Measurements from ENCODE around the gene C1QTNF12. TPM values are rescaled to one million over a fixed set of nuclear protein-coding genes. Genes with fewer than 3 reads are reported as not detected.

The C1QTNF12 gene
- polyA plus RNA-seq, 1 donor from 2014 or later, result 0.88 TPM

DNA sequence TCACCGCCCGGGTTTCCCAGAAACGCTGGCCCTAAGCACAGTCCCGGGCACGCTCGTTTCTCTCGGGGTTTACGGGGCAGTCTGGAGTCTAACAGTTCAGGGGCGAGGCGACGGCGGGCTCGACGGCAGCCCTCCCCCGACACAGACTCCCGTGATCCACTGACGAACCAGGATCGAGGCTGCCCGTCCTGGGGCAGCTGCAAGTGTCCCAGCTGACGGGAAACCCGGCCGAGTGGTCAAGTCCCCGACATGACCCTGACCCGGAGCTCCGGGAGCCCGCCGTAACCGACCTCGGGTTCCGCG lies 26.6 kb upstream of the C1QTNF12 start:
- Mint-ChIP-seq H3K27me3 (no peaks in the 10 kb centered on the region), H3K9me3 (no peaks in the 10 kb centered on the region), H3K4me1 (peaks cover 15 to 26% (median 24%) of the 10 kb centered on the region in 3 donors), H3K4me3 (peak overlapping the region; percentile 88 to 94 (median 91)), H3K36me3 (peaks cover 2% of the 10 kb centered on the region), H3K27ac (peak overlapping the region; percentile 53 to 90 (median 81))

DNA sequence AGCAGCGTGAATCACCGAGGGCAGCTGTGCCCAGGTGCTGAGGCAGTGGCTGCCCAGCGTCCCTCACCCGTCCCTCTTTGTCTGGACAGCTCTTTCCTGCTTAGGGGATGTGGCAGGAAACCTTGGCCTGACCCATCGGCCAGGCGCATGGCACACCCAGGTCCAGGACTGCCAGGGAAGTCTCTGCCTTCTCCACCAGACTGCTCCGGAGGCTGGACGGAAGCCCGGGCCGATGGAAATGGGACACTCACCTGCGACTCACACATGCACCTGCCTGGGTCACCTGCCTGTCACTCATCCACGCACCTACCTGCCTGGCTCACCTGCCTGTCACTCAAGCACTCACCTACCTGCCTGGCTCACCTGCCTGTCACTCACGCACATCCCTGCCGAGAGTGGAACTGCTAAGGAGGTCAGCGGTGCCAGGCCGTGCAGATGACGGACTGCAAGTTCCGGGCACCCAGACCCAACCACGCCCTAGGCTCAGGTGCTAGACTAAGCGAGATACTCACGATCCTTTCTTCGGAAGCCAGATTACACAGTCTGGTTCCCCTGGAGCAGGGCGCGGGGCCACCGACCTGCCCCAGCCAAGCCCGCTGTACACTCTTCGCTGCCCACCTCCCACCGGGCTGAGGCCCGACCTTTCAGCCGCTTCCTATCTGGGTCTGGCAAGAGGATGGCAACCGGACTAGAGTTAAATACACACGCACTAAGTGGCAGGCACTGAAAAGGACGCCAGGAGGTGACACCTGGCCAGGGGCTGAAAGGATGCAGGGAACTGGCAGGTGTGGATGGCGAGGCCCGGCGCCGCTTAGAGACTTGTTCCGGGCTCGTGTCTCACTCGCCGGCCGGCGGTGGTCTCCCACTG lies 26.1 kb upstream of the C1QTNF12 start:
- Mint-ChIP-seq H3K4me3 (peak overlapping the region; percentile 88 to 94 (median 91)), H3K27me3 (no peaks in the 10 kb centered on the region), H3K36me3 (peaks cover 2% of the 10 kb centered on the region), H3K9me3 (no peaks in the 10 kb centered on the region), H3K4me1 (peaks cover 15 to 26% (median 24%) of the 10 kb centered on the region in 3 donors), H3K27ac (peak overlapping the region; percentile 53 to 90 (median 81))

DNA sequence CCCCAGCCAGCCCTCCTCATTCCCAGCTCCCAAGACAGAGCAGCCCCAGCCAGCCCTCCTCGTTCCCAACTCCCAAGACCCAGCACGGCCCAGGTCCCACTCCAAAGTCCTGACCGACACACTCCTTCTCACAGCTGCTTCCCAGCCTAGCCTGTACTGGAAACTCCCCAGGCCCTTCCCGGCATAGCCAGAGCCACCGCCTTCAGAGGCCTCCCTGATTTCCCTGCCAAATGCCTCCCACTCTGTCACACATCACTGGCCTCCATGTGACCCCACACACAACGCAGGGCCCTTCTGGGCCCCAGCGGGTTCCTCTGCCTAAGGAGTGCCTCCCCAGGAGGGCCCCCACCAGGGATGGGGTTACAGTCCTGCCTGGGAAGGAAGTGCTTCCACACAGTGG lies 24.3 kb upstream of the C1QTNF12 start:
- Mint-ChIP-seq H3K4me1 (peaks cover 15 to 26% (median 26%) of the 10 kb centered on the region in 3 donors), H3K4me3 (peak overlapping the region; percentile 41 to 92 (median 89)), H3K27ac (peak overlapping the region in 2 of 3 donors; percentile 13 to 85), H3K36me3 (peaks cover 2% of the 10 kb centered on the region), H3K27me3 (no peaks in the 10 kb centered on the region), H3K9me3 (no peaks in the 10 kb centered on the region)

DNA sequence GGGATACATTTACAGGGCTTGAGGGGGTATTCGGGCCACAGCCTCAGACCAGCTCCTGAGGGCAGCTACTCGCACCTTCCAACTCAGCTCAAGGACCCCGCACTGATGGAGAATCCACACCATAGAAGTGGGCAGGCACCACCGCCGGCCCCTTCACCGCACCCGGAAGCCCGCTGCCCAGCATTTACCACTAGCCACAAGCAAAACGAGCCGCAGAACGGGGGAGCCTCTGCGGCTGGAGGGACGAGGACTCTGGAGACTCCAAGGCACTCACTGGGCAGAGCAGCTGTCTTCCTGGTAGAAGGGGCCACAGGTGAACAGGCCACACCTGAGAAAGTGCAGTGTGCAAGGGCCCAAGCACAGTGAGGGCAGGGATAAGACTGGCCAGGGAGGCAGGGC lies 21.8 kb upstream of the C1QTNF12 start:
- H3K9me3 Mint-ChIP-seq, result no peaks in the 10 kb centered on the region
- H3K27me3 Mint-ChIP-seq, result no peaks in the 10 kb centered on the region
- H3K4me3 Mint-ChIP-seq, result no peak overlapping the region
- H3K36me3 Mint-ChIP-seq, result no peaks in the 10 kb centered on the region
- no peak overlapping the region for H3K27ac Mint-ChIP-seq
- peaks cover 15 to 26% (median 26%) of the 10 kb centered on the region in 3 donors for H3K4me1 Mint-ChIP-seq

DNA sequence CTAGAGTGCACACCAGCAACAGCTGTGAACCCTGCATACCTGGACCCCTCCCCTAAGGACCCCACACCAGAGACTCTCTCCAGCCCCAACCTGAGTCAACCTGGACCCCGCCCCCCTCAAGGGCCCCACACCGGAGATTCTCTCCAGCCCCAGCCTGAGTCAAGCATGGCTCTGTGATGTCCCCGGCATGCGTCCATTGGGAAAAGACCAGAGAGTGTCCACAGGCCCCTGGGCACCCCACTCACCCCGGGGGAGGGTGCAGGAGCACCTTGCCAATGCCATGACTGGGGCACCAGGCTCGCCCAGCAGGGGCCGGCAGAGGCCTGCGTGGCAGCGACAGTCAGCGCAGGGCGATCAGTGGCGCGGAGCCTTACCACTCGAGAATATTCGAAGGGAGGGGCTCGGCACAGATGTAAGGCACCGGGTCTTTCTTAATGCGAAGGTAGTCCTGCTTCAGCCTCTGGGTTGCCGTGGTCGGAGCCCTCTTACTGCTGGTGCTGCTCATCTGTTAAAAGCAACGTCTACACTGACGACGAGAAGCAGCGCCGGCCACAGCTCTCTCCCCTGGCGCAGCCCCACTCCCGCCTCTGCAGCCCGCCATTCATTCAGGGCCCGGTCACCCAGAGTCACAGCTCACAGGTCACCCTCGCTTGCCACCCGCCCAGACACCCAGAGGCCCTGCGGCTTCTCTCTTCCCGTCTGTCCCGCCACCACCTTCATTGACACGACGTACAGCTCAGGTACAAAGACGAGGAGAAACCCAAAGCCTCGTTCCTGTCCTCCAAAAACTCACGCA lies 21.2 kb upstream of the C1QTNF12 start:
- Mint-ChIP-seq H3K27me3 (no peaks in the 10 kb centered on the region), H3K36me3 (no peaks in the 10 kb centered on the region), H3K9me3 (no peaks in the 10 kb centered on the region), H3K27ac (no peak overlapping the region), H3K4me3 (peak overlapping the region in 1 of 4 donors; percentile 53), H3K4me1 (peaks cover 12 to 26% (median 24%) of the 10 kb centered on the region in 3 donors)

DNA sequence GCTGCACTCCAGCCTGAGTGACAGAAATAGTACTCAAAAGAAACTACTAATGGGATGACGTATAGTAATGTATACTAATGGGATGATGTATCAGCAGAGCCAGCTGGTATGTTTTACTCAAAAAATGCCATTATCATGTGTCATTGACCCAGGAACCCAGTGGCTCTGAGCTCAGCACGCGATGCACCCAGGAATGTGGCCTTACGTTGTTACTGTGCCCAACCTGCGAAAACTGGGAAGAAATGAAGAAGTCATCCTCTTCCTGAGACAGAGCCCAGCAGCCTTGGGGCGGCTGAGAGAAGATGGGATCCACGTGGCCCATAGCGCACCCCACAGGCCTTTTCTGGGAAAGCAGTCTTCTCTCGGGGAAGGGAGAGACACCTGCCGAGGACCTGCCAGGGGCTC lies 18.3 kb upstream of the C1QTNF12 start:
- no peak overlapping the region for H3K27ac Mint-ChIP-seq
- H3K27me3 Mint-ChIP-seq, result no peaks in the 10 kb centered on the region
- no peaks in the 10 kb centered on the region for H3K9me3 Mint-ChIP-seq
- peaks cover 2 to 10% (median 7%) of the 10 kb centered on the region in 3 donors for H3K4me1 Mint-ChIP-seq
- peaks cover 1% of the 10 kb centered on the region for H3K36me3 Mint-ChIP-seq
- no peak overlapping the region for H3K4me3 Mint-ChIP-seq

DNA sequence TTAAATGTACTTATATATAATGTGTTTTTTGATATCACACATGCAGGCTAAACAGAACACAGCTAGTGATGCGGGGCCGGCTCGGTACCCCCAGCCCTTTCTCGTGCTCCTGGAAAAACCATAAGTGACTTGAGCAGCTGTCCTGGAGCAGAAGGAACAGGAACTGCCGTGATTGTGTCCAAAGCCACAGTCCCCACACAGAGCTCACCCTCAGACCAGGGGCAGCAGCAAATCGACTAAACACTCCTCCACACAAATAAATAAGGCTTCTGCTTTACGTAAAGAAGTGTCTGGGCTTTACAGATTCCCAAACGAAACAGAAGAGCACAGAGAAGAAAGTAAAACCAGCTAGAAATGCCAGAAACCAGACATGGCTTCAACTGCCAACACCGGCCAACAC lies 17.5 kb upstream of the C1QTNF12 start:
- no peaks in the 10 kb centered on the region for H3K9me3 Mint-ChIP-seq
- peaks cover 0 to 8% (median 7%) of the 10 kb centered on the region in 3 donors for H3K4me1 Mint-ChIP-seq
- no peak overlapping the region for H3K27ac Mint-ChIP-seq
- peaks cover 1% of the 10 kb centered on the region for H3K36me3 Mint-ChIP-seq
- H3K27me3 Mint-ChIP-seq, result no peaks in the 10 kb centered on the region
- no peak overlapping the region for H3K4me3 Mint-ChIP-seq

DNA sequence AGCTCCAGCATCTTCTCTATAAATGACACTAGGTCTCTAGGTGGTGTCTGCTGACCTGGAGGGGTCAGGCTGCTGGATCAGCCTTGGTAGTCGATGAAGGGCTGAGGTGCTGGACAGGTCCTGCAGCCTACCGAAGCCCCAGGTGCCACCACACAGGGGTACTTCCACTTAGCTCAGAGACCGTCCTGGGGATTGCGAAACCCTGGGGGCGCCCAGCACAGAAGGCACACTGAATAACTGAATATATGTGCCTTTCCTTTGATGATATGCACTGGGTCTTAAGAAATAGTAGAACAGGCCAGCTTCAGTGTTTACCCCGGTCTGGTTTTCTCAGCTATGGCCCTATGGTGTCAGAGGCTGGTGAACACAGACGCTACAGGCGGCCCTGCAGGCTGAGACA lies 16.2 kb upstream of the C1QTNF12 start:
- peaks cover 3% of the 10 kb centered on the region for H3K36me3 Mint-ChIP-seq
- H3K9me3 Mint-ChIP-seq, result no peaks in the 10 kb centered on the region
- peak overlapping the region in 1 of 3 donors; percentile 57 for H3K27ac Mint-ChIP-seq
- H3K4me3 Mint-ChIP-seq, result no peak overlapping the region
- H3K4me1 Mint-ChIP-seq, result peaks cover 0 to 7% (median 6%) of the 10 kb centered on the region in 3 donors
- no peaks in the 10 kb centered on the region for H3K27me3 Mint-ChIP-seq

DNA sequence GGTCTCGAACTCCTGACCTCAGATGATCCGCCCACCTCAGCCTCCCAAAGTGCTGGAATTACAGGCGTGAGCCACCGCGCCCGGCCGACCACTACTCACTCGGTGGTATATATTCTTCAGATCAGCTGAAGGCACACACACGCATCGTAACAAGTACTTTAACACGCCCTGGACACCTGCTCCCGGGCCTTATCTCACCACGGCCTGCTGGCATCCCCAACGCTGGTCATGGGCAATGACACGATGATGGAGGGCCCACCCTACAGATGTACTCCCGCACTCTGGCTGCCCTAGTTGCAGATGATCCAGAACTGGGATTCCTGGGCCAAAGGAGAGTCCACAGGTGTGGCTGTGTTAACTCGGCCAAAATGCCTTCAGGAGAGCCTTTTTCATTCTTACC lies 15.5 kb upstream of the C1QTNF12 start:
- Mint-ChIP-seq H3K27ac (no peak overlapping the region), H3K9me3 (no peaks in the 10 kb centered on the region), H3K36me3 (peaks cover 3% of the 10 kb centered on the region), H3K4me1 (peaks cover 0 to 7% (median 6%) of the 10 kb centered on the region in 3 donors), H3K27me3 (no peaks in the 10 kb centered on the region), H3K4me3 (no peak overlapping the region)

DNA sequence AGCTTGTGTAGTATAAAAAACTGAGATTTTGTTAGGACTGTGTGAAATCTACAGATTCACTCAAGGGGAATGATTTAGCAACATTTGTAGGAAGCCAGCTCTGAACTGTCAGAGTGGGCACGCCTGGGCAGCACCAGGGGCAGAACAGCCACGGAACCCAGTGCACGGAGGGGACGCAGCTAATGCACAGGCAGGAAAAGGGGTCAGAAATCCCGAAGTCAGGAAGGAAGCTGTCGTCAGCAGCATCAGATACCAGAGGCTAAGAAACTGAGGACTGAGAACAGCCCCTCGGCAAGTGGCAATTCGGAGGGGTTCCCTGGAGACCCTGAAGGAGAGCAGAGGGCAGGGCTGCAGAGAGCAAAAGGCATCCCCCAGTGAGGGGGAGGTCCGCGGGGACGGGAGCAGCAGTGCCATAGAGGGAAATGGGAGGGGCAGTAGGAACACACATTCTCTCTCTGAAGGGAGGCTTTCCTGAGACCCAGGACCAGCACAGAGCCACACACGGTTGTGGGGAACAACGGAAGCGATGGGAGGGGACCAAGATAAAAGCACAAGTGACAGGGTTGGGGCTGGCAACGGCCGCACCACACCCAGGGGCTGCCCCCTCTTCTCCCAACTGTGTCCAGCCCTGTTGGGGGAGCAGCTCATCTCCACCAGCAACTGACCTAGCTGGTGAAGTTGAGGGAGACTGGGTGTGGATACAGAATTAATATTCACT lies 14.5 kb upstream of the C1QTNF12 start:
- Mint-ChIP-seq H3K36me3 (peaks cover 3% of the 10 kb centered on the region), H3K9me3 (no peaks in the 10 kb centered on the region), H3K27ac (peak overlapping the region in 1 of 3 donors; percentile 6), H3K4me1 (peaks cover 0 to 7% (median 5%) of the 10 kb centered on the region in 3 donors), H3K4me3 (no peak overlapping the region), H3K27me3 (no peaks in the 10 kb centered on the region)

DNA sequence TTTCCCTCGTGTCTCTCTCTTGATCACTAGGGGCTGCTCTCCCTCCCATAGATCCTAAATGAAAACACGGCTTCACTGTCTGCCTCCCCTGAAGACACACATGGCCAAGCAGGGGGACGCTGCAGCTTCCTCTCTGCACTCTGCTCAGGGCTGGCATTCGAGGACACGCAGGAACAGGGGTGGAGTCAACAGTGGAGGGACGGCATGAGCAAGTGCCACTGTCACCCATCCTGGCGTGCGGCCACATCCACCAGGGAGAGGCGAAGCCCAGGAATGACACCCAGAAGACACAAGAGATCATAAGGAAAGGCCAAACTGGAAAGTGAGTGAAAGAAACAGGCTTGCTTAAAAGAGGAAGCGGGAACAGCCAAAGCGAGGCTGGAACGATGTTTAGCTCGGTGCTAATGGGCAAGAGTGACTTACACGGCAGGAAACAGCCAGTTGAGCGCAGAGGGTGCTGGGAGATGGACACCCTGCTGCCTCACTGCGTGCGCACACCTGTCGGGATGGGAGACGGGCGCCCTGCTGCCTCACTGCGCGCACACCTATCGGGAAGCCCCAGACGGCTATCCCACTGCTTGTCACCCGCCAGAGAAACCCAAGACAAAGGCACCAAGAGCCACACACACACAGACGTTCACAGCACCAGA lies 13.6 kb upstream of the C1QTNF12 start:
- Mint-ChIP-seq H3K4me1 (peaks cover 0 to 7% (median 4%) of the 10 kb centered on the region in 3 donors), H3K27me3 (no peaks in the 10 kb centered on the region), H3K9me3 (no peaks in the 10 kb centered on the region), H3K36me3 (peaks cover 3% of the 10 kb centered on the region), H3K27ac (peak overlapping the region; percentile 6 to 49 (median 22)), H3K4me3 (peak overlapping the region in 1 of 4 donors; percentile 65)

DNA sequence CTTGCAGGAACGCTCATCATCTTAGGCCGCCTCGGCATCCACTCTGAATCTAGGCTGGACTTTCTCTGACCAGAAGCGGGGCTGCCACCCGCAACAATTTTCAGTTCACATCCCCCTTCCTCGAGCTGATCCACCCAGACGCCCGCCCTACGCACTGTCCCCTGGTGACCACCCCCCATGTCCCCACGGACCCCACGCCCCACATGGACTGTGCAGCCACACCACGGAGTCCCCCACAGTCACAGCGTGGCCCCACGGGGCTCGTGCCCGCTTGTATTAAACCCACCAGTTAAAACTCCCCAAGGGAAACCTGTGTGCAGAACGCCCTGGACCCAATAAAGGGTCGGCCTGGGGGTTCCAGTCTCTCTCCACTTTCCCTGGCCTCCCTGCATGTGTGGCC lies 13.0 kb upstream of the C1QTNF12 start:
- no peaks in the 10 kb centered on the region for H3K9me3 Mint-ChIP-seq
- H3K27me3 Mint-ChIP-seq, result no peaks in the 10 kb centered on the region
- H3K36me3 Mint-ChIP-seq, result peaks cover 3% of the 10 kb centered on the region
- peak overlapping the region in 1 of 3 donors; percentile 22 for H3K27ac Mint-ChIP-seq
- peak overlapping the region in 1 of 4 donors; percentile 41 for H3K4me3 Mint-ChIP-seq
- H3K4me1 Mint-ChIP-seq, result peaks cover 0 to 7% (median 4%) of the 10 kb centered on the region in 3 donors

DNA sequence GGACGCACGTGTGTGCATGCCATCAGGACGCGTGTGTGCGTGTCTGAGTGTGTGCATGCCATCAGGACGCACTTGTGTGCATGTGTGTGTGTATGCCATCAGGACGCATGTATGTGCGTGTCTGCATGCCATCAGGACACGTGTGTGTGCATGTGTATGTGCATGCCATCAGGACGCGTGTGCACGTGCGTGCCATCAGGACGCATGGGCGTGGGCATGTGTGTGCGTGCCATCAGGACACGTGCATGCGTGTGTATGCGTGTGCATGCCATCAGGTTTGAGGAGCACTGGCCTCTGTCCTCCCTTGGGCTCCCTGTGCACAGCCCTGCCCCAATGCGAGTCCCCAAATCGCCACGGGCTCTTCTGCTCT lies 12.6 kb upstream of the C1QTNF12 start:
- H3K9me3 Mint-ChIP-seq, result no peaks in the 10 kb centered on the region
- peak overlapping the region in 1 of 3 donors; percentile 23 for H3K27ac Mint-ChIP-seq
- peaks cover 0 to 7% (median 4%) of the 10 kb centered on the region in 3 donors for H3K4me1 Mint-ChIP-seq
- H3K36me3 Mint-ChIP-seq, result peaks cover 3% of the 10 kb centered on the region
- H3K4me3 Mint-ChIP-seq, result peak overlapping the region in 1 of 4 donors; percentile 41
- H3K27me3 Mint-ChIP-seq, result no peaks in the 10 kb centered on the region
